ENCODE measurements around the gene FURIN. TPM values are rescaled to one million over a fixed set of nuclear protein-coding genes. Genes with fewer than 3 reads are reported as not detected.
A peak's percentile ranks its signal among the peaks of the same experiment; 100 is the strongest.
"Not testable (repeated sequence)": the region's sequence is repeated elsewhere in the genome, so short reads cannot be mapped to it uniquely, and the experiment has no call there.

The FURIN gene
- total and polyA plus RNA-seq, 8 donors, result 43.6 to 114 (median 61.1) TPM

- H3K4me3 ChIP-seq, result no peak overlapping the region
- H3K27ac ChIP-seq, result no peak overlapping the region
- intact Hi-C loops (cut with DNase I), result no loop called here
- DNase-seq (no peak), ATAC-seq (no peak)
- H3K36me3 ChIP-seq, result peaks cover 0 to 33% of the 10 kb centered on the region in 2 donors
- H3K9me3 ChIP-seq, result no peaks in the 10 kb centered on the region
- peaks cover 4 to 17% of the 10 kb centered on the region in 2 donors for H3K4me1 ChIP-seq
- no peaks in the 10 kb centered on the region for H3K27me3 ChIP-seq
- TF ChIP-seq, protein P1, sequence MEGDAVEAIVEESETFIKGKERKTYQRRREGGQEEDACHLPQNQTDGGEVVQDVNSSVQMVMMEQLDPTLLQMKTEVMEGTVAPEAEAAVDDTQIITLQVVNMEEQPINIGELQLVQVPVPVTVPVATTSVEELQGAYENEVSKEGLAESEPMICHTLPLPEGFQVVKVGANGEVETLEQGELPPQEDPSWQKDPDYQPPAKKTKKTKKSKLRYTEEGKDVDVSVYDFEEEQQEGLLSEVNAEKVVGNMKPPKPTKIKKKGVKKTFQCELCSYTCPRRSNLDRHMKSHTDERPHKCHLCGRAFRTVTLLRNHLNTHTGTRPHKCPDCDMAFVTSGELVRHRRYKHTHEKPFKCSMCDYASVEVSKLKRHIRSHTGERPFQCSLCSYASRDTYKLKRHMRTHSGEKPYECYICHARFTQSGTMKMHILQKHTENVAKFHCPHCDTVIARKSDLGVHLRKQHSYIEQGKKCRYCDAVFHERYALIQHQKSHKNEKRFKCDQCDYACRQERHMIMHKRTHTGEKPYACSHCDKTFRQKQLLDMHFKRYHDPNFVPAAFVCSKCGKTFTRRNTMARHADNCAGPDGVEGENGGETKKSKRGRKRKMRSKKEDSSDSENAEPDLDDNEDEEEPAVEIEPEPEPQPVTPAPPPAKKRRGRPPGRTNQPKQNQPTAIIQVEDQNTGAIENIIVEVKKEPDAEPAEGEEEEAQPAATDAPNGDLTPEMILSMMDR (IDR thresholded peaks at IDR 0.05), result no peak
Measured at GRCh38 chr15:90924375-90924774, 56.0 kb downstream of the FURIN start.

GRCh38 chr15:90926766-90927165 is 58.4 kb downstream of the FURIN start:
- ATAC-seq; H3K9me3 ChIP-seq; H3K27ac ChIP-seq; H3K4me3 ChIP-seq; H3K27me3 ChIP-seq; H3K36me3 ChIP-seq; intact Hi-C loops (cut with DNase I): not testable (repeated sequence)
- peak in 1 of 4 donors; percentile 10 for DNase-seq
- peaks cover 18 to 33% of the 10 kb centered on the region in 2 donors for H3K4me1 ChIP-seq

DNA sequence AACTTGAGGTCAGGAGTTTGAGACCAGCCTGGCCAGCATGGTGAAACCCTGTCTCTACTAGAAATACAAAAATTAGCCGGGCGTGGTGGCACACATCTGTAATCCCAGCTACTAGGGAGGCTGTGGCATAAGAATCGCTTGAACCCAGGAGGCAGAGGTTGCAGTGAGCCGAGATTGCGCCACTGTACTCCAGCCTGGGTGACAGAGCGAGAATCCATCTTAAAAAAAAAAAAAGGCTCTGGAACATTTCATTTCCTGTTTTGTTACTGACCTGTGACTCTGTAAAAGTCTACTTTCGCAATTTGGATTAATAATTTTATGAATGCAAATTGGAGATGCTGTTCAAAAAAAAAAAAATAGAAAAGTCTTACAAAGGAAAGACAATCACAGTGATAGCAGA is 59.7 kb downstream of the FURIN start:
- H3K27ac ChIP-seq, result peak overlapping the region in 1 of 2 donors; percentile 96
- DNase-seq, result peak in 1 of 4 donors; percentile 28
- H3K9me3 ChIP-seq; intact Hi-C loops (cut with DNase I); ATAC-seq; H3K27me3 ChIP-seq; H3K36me3 ChIP-seq; H3K4me3 ChIP-seq: not testable (repeated sequence)
- H3K4me1 ChIP-seq, result peaks cover 21 to 46% of the 10 kb centered on the region in 2 donors

GRCh38 chr15:90929246-90930019 is 61.0 kb downstream of the FURIN start:
- ATAC-seq, result no peak
- Histone ChIP-seq H3K27ac (peak overlapping the region; percentile 90 to 96), H3K36me3 (no peaks in the 10 kb centered on the region), H3K4me1 (peaks cover 25 to 59% of the 10 kb centered on the region in 2 donors), H3K4me3 (peak overlapping the region; percentile 56 to 57), H3K27me3 (no peaks in the 10 kb centered on the region), H3K9me3 (no peaks in the 10 kb centered on the region)
- intact Hi-C loops (cut with DNase I), result no loop called here
- no peak for DNase-seq
- TF ChIP-seq, protein P1 (IDR thresholded peaks at IDR 0.05), result no peak

GRCh38 chr15:90930861-90931574 is 62.6 kb downstream of the FURIN start:
- TF ChIP-seq, protein P1 (IDR thresholded peaks at IDR 0.05), result no peak
- no peaks in the 10 kb centered on the region for H3K36me3 ChIP-seq
- no peaks in the 10 kb centered on the region for H3K27me3 ChIP-seq
- H3K27ac ChIP-seq, result peak overlapping the region; percentile 90 to 96
- peaks cover 28 to 72% of the 10 kb centered on the region in 2 donors for H3K4me1 ChIP-seq
- peak overlapping the region in 1 of 2 donors; percentile 69 for H3K4me3 ChIP-seq
- DNase-seq (no peak), ATAC-seq (no peak)
- intact Hi-C loops (cut with DNase I), result no loop called here
- no peaks in the 10 kb centered on the region for H3K9me3 ChIP-seq

- Histone ChIP-seq H3K9me3 (no peaks in the 10 kb centered on the region), H3K27ac (peak overlapping the region; percentile 90 to 96), H3K4me1 (peaks cover 33 to 76% of the 10 kb centered on the region in 2 donors), H3K27me3 (no peaks in the 10 kb centered on the region), H3K36me3 (no peaks in the 10 kb centered on the region), H3K4me3 (peak overlapping the region in 1 of 2 donors; percentile 69)
- TF ChIP-seq, protein P1 (IDR thresholded peaks at IDR 0.05), result no peak
- intact Hi-C loops (cut with DNase I), result no loop called here
- ATAC-seq (no peak), DNase-seq (no peak)
Measured at GRCh38 chr15:90931575-90931827, 63.1 kb downstream of the FURIN start.
